ENCODE measurements around the gene CTAG1B.
"Not testable (repeated sequence)": the region's sequence is repeated elsewhere in the genome, so short reads cannot be mapped to it uniquely, and the experiment has no call there.

CTAG1B gene

DNA sequence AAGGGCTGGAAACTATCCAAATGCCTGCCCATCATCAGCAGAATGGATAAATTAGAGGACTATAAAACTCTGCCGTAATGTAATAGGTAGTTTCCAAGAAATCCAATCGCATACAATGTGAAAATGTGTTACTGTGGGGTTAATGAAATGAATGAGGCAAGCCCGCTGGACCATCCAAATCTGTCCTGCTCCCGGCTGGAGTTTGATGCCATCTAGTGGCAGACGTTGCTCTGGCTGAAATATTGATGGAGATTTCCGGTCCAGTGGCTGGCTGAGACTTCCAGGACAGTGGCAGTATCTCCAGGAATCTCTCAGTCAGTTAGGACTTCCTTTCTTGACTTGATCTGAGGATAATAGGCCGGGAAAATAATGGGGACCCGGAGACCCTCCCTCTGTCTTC lies 36.1 kb downstream of the CTAG1B start:
- not testable (repeated sequence) for DNase-seq

GRCh38 chrX:154575076-154575475 lies 44.0 kb downstream of the CTAG1B start:
- not testable (repeated sequence) for DNase-seq

DNA sequence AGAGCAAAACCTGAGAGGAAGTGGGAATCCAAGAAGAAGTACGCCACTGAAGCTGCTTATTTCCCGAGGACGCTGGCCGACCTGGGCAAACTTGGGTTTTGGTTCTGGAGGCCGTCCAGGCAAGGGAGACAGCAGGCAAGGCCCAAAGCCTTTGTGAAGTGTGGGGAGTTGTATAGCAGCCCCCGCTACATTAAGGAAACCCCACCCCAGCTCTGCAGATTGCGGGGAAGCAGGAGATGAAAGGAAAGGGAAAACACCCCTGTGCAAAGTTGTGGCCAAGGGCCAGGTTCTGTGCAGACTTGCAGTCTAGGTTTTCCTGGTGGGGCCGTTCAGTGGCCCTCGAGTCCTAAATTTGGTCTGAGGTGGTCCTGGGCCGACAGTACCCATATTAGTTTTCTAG lies 46.0 kb downstream of the CTAG1B start:
- not testable (repeated sequence) for DNase-seq

GRCh38 chrX:154570361-154570760 lies 48.7 kb downstream of the CTAG1B start:
- not testable (repeated sequence) for DNase-seq
